HEK293 (cell line): ENCODE results near the gene PRRC2B.
A peak's percentile ranks its signal among the peaks of the same experiment; 100 is the strongest.

Source experiments
- CTCF ChIA-PET: fragments of 350-600 bp; formaldehyde crosslinking; extraction: SDS; loops from one replicate; lab custom pipeline; 2021; ENCODE audit warnings: antibody characterized with exemption; lab: Yijun Ruan, JAX
- POLR2A ChIA-PET: fragments of 300-600 bp; formaldehyde crosslinking; extraction: SDS; loops from one replicate; lab custom pipeline; 2020; ENCODE audit warnings: antibody characterized with exemption, inconsistent platforms; lab: Yijun Ruan, JAX
- H3K27ac ChIP-seq: fragments of 200-500 bp; sonication (Bioruptor generic); 2 replicates; pipeline ENCODE4 v1.5.1; 2014; ENCODE audit warnings: low read depth, low read length, control low read depth, inconsistent platforms; ENCODE audit errors: extremely low read depth
- H3K36me3 ChIP-seq, 2 experiments: fragments of 200-500 bp in 1 of 2; sonication (Bioruptor generic) in 1 of 2; 1 replicate in 1 of 2; 2 replicates in 1 of 2; pipeline ENCODE4 v1.5.1; 2014 to 2017; ENCODE audit warnings: inconsistent platforms in 2 of 2, low read length in 2 of 2; ENCODE audit not compliant: control insufficient read depth in 2 of 2, insufficient read depth in 1 of 2
- H3K4me1 ChIP-seq: fragments of 200-500 bp; sonication (Bioruptor generic); 2 replicates; pipeline ENCODE4 v1.5.1; 2014; ENCODE audit warnings: mild to moderate bottlenecking, low read length, inconsistent platforms; ENCODE audit not compliant: control insufficient read depth, insufficient read depth
- H3K4me3 ChIP-seq: 2 replicates; pipeline ENCODE4 v1.5.1; 2011; ENCODE audit warnings: low read depth, mild to moderate bottlenecking, control low read depth, low read length, moderate library complexity
- H3K9me3 ChIP-seq: fragments of 200-500 bp; sonication (Bioruptor generic); 2 replicates; pipeline ENCODE4 v1.5.1; 2014; ENCODE audit warnings: low read depth, low read length, inconsistent platforms; ENCODE audit not compliant: control insufficient read depth, insufficient read depth
- EGR2 ChIP-seq: fragments of 450-650 bp; formaldehyde crosslinking; IDR thresholded peaks from 2 replicates; pipeline ENCODE4 v1.5.1; 2016; ENCODE audit warnings: low read depth, missing biosample characterization, missing genetic modification characterization
- GFI1B ChIP-seq: fragments of 450-650 bp; formaldehyde crosslinking; IDR thresholded peaks from 2 replicates; pipeline ENCODE4 v1.5.1; 2016; ENCODE audit warnings: missing biosample characterization, missing genetic modification characterization
- GLI2 ChIP-seq: fragments of 450-650 bp; formaldehyde crosslinking; IDR thresholded peaks from 2 replicates; pipeline ENCODE4; 2017; ENCODE audit warnings: missing biosample characterization, missing genetic modification characterization, low read depth, borderline replicate concordance
- GLIS1 ChIP-seq: fragments of 450-650 bp; formaldehyde crosslinking; IDR thresholded peaks from 2 replicates; pipeline ENCODE4 v1.5.1; 2016; ENCODE audit warnings: missing biosample characterization, missing genetic modification characterization
- KLF9 ChIP-seq: fragments of 450-650 bp; formaldehyde crosslinking; IDR thresholded peaks from 2 replicates; pipeline ENCODE4 v1.5.1; 2016; ENCODE audit warnings: missing biosample characterization, missing genetic modification characterization, low read depth
- OVOL3 ChIP-seq: fragments of 450-650 bp; formaldehyde crosslinking; IDR thresholded peaks from 2 replicates; pipeline ENCODE4 v1.5.1; 2016; ENCODE audit warnings: missing biosample characterization, missing genetic modification characterization
- PRDM1 ChIP-seq: fragments of 450-650 bp; formaldehyde crosslinking; IDR thresholded peaks from 2 replicates; pipeline ENCODE4; 2016; ENCODE audit warnings: missing biosample characterization, missing genetic modification characterization
- ZBTB8A ChIP-seq: fragments of 450-650 bp; formaldehyde crosslinking; IDR thresholded peaks from 2 replicates; pipeline ENCODE4 v1.5.1; 2016; ENCODE audit warnings: missing biosample characterization, missing genetic modification characterization
- ZFHX2 ChIP-seq: fragments of 450-650 bp; formaldehyde crosslinking; conservative IDR thresholded peaks from 2 replicates; pipeline ENCODE4 v1.5.1; 2016; ENCODE audit warnings: missing biosample characterization, missing genetic modification characterization
- ZNF341 ChIP-seq: fragments of 450-650 bp; formaldehyde crosslinking; IDR thresholded peaks from 2 replicates; pipeline ENCODE4; 2016; ENCODE audit warnings: low read depth, missing biosample characterization, missing genetic modification characterization
- ZNF433 ChIP-seq: fragments of 450-650 bp; formaldehyde crosslinking; IDR thresholded peaks from 2 replicates; pipeline ENCODE4 v1.5.1; 2016; ENCODE audit warnings: missing biosample characterization, missing genetic modification characterization, low read depth
- ZNF501 ChIP-seq: fragments of 450-650 bp; formaldehyde crosslinking; IDR thresholded peaks from 2 replicates; pipeline ENCODE4 v1.5.1; 2016; ENCODE audit warnings: missing biosample characterization, missing genetic modification characterization
- ZNF514 ChIP-seq: fragments of 450-650 bp; formaldehyde crosslinking; IDR thresholded peaks from 2 replicates; pipeline ENCODE4 v1.5.1; 2016; ENCODE audit warnings: missing biosample characterization, missing genetic modification characterization
- ZNF624 ChIP-seq: fragments of 450-650 bp; formaldehyde crosslinking; IDR thresholded peaks from 2 replicates; pipeline ENCODE4 v1.5.1; 2017; ENCODE audit warnings: missing biosample characterization, missing genetic modification characterization
- ZNF626 ChIP-seq: fragments of 450-650 bp; sonication (Bioruptor Pico); formaldehyde crosslinking; IDR thresholded peaks from 2 replicates; pipeline ENCODE4 v1.5.1; 2018; ENCODE audit warnings: missing biosample characterization, missing genetic modification characterization, inconsistent platforms
- ZNF664 ChIP-seq: fragments of 450-650 bp; formaldehyde crosslinking; IDR thresholded peaks from 2 replicates; pipeline ENCODE4 v1.5.1; 2016; ENCODE audit warnings: missing biosample characterization, missing genetic modification characterization
- ZNF707 ChIP-seq: fragments of 450-650 bp; formaldehyde crosslinking; IDR thresholded peaks from 2 replicates; pipeline ENCODE4 v1.5.1; 2016; ENCODE audit warnings: missing biosample characterization, missing genetic modification characterization
- ZSCAN16 ChIP-seq: fragments of 450-650 bp; formaldehyde crosslinking; IDR thresholded peaks from 2 replicates; pipeline ENCODE4 v1.5.1; 2016; ENCODE audit warnings: missing biosample characterization, missing genetic modification characterization
- TF ChIP-seq, protein P1 (sequence below): fragments of 450-650 bp; formaldehyde crosslinking; IDR thresholded peaks from 2 replicates; pipeline ENCODE4 v1.5.1; 2016; ENCODE audit warnings: missing biosample characterization, missing genetic modification characterization
- TF ChIP-seq, protein P2 (sequence below): fragments of 450-650 bp; formaldehyde crosslinking; IDR thresholded peaks from 2 replicates; pipeline ENCODE4 v1.5.1; 2016; ENCODE audit warnings: missing biosample characterization, missing genetic modification characterization
- TF ChIP-seq, protein P3 (sequence below): fragments of 450-650 bp; formaldehyde crosslinking; IDR thresholded peaks from 2 replicates; pipeline ENCODE4 v1.5.1; 2016; ENCODE audit warnings: missing biosample characterization, missing genetic modification characterization
- TF ChIP-seq, protein P4 (sequence below): fragments of 450-650 bp; formaldehyde crosslinking; IDR thresholded peaks from 2 replicates; pipeline ENCODE4 v1.5.1; 2016; ENCODE audit warnings: missing biosample characterization, missing genetic modification characterization
- TF ChIP-seq, protein P5 (sequence below): fragments of 450-650 bp; formaldehyde crosslinking; IDR thresholded peaks from 2 replicates; pipeline ENCODE4 v1.5.1; 2017; ENCODE audit warnings: missing biosample characterization, missing genetic modification characterization

PRRC2B gene

DNA sequence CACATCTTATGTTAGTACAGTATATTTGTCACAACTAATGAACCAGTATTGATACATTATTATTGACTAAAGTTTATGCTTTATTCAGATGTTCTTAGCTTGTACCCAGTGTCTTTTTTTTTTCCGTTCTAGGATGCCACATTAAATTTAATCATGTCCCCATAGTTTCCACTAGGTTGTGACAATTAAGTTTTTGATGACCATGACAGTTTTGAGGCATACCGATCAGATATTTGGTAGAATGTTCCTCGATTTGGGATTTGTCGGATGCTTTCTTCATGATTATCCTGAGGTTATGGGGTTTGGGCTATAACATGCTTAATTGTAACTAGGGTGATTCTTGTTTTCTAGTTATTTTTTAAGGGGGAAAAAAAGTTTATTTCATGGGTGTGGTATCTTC lies 22.6 kb downstream of the PRRC2B start:
- TF ChIP-seq, protein P1, sequence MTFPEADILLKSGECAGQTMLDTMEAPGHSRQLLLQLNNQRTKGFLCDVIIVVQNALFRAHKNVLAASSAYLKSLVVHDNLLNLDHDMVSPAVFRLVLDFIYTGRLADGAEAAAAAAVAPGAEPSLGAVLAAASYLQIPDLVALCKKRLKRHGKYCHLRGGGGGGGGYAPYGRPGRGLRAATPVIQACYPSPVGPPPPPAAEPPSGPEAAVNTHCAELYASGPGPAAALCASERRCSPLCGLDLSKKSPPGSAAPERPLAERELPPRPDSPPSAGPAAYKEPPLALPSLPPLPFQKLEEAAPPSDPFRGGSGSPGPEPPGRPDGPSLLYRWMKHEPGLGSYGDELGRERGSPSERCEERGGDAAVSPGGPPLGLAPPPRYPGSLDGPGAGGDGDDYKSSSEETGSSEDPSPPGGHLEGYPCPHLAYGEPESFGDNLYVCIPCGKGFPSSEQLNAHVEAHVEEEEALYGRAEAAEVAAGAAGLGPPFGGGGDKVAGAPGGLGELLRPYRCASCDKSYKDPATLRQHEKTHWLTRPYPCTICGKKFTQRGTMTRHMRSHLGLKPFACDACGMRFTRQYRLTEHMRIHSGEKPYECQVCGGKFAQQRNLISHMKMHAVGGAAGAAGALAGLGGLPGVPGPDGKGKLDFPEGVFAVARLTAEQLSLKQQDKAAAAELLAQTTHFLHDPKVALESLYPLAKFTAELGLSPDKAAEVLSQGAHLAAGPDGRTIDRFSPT (tag by site-specific recombination): no peak
- peaks cover 32% of the 10 kb centered on the region for H3K4me1 ChIP-seq
- no peak overlapping the region for H3K27ac ChIP-seq
- H3K9me3 ChIP-seq: no peaks in the 10 kb centered on the region
- POLR2A ChIA-PET: interaction anchor here (0.7 to 1.1 kb wide), 2 partner anchors 11 to 43 kb away, joined by 3 to 11 read pairs; no protein-coding TSS in a partner anchor
- no peak overlapping the region for H3K4me3 ChIP-seq
- peaks cover 5 to 42% of the 10 kb centered on the region in 2 experiments; a peak in 2 of 3 replicates for H3K36me3 ChIP-seq
- CTCF ChIA-PET: interaction anchor here (0.6 to 3.0 kb wide), 4 partner anchors 11 to 67 kb away, joined by 3 to 10 read pairs (median 4); no protein-coding TSS in a partner anchor

DNA sequence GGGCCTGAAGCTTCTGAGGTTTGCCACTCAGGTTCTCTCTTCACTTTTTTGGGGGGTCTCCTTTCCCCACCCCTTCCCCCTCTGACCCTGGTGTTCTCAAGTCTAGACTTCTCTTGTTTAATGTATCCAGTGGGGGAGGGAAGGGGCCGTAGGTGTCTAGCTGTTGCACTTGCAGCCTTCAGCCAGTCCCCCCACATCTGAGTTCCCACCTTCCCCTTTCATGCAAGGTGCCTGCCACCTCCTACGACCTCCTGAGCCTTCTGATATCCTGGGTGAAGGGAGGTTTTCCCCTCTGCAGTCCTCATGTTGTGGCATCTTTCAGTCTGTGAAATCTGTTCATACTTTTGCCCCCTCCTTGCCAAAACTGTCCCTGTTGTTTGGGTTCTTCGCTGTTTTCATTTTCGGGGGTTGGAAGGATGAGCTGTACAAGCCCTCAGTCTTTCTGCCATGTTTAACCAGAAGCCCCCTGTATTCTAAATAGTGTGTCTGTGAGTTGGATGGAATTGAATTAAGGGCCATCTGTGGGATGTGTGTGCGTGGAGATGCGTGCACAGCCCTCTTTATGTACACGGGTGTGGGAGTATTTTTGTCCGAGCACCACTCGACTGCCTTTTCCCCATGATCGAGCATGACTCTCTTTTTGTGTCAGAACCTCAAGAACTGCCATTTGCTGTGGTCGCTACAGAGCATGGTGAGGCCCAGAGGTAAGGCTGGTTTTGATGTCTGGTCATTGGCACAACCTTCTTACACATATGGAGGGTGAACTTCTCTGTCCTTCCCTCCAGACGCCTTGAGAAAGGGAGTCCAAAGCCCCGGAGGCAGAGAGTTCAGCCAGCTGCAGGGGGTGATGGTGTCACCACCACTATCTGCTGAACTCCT lies 23.6 kb downstream of the PRRC2B start:
- H3K4me3 ChIP-seq: no peak overlapping the region
- ChIA-PET POLR2A (interaction anchor here (0.9 to 1.9 kb wide), 5 partner anchors 11 to 44 kb away, joined by 3 to 8 read pairs (median 3); no protein-coding TSS in a partner anchor), CTCF (interaction anchor here (0.8 to 3.0 kb wide), 6 partner anchors 10 to 68 kb away, joined by 4 to 10 read pairs (median 5); no protein-coding TSS in a partner anchor)
- H3K4me1 ChIP-seq: peaks cover 29% of the 10 kb centered on the region
- H3K9me3 ChIP-seq: no peaks in the 10 kb centered on the region
- H3K27ac ChIP-seq: peak overlapping the region; percentile 43
- peaks cover 5 to 37% of the 10 kb centered on the region in 2 experiments; a peak in 2 of 3 replicates for H3K36me3 ChIP-seq
- TF ChIP-seq ZNF664 (tag by site-specific recombination): no peak
- TF ChIP-seq ZNF626 (tag by site-specific recombination): no peak
- TF ChIP-seq ZNF433 (tag by site-specific recombination): no peak
- TF ChIP-seq ZNF707 (tag by site-specific recombination): no peak
- TF ChIP-seq, protein P2, sequence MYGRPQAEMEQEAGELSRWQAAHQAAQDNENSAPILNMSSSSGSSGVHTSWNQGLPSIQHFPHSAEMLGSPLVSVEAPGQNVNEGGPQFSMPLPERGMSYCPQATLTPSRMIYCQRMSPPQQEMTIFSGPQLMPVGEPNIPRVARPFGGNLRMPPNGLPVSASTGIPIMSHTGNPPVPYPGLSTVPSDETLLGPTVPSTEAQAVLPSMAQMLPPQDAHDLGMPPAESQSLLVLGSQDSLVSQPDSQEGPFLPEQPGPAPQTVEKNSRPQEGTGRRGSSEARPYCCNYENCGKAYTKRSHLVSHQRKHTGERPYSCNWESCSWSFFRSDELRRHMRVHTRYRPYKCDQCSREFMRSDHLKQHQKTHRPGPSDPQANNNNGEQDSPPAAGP (tag by site-specific recombination): no peak
- no peak for TF ChIP-seq ZNF624 (tag by site-specific recombination)
- peak; percentile 58 for TF ChIP-seq ZFHX2 (tag by site-specific recombination)
- TF ChIP-seq, protein P3, sequence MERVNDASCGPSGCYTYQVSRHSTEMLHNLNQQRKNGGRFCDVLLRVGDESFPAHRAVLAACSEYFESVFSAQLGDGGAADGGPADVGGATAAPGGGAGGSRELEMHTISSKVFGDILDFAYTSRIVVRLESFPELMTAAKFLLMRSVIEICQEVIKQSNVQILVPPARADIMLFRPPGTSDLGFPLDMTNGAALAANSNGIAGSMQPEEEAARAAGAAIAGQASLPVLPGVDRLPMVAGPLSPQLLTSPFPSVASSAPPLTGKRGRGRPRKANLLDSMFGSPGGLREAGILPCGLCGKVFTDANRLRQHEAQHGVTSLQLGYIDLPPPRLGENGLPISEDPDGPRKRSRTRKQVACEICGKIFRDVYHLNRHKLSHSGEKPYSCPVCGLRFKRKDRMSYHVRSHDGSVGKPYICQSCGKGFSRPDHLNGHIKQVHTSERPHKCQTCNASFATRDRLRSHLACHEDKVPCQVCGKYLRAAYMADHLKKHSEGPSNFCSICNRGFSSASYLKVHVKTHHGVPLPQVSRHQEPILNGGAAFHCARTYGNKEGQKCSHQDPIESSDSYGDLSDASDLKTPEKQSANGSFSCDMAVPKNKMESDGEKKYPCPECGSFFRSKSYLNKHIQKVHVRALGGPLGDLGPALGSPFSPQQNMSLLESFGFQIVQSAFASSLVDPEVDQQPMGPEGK (tag by site-specific recombination): no peak
- TF ChIP-seq GLIS1 (tag by site-specific recombination): 0 out of 2 replicates have a peak, but pooled peaks have one; percentile 10
- TF ChIP-seq ZNF514 (tag by site-specific recombination): no peak
- no peak for TF ChIP-seq KLF9 (tag by site-specific recombination)
- TF ChIP-seq, protein P4, sequence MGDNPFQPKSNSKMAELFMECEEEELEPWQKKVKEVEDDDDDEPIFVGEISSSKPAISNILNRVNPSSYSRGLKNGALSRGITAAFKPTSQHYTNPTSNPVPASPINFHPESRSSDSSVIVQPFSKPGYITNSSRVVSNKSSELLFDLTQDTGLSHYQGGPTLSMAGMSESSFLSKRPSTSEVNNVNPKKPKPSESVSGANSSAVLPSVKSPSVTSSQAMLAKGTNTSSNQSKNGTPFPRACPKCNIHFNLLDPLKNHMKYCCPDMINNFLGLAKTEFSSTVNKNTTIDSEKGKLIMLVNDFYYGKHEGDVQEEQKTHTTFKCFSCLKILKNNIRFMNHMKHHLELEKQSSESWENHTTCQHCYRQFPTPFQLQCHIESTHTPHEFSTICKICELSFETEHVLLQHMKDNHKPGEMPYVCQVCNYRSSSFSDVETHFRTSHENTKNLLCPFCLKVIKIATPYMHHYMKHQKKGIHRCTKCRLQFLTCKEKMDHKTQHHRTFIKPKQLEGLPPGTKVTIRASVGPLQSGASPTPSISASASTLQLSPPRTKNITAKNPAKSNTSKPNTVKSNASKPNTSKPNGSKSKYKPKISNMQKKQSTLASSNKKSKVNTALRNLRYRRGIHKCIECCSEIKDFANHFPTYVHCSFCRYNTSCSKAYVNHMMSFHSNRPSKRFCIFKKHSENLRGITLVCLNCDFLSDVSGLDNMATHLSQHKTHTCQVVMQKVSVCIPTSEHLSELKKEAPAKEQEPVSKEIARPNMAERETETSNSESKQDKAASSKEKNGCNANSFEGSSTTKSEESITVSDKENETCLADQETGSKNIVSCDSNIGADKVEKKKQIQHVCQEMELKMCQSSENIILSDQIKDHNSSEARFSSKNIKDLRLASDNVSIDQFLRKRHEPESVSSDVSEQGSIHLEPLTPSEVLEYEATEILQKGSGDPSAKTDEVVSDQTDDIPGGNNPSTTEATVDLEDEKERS (tag by site-specific recombination): no peak
- no peak for TF ChIP-seq ZBTB8A (tag by site-specific recombination)
- TF ChIP-seq ZNF341 (tag by site-specific recombination): 0 out of 2 replicates have a peak, but pooled peaks have one; percentile 24
- no peak for TF ChIP-seq OVOL3 (tag by site-specific recombination)
- no peak for TF ChIP-seq ZSCAN16 (tag by site-specific recombination)
- no peak for TF ChIP-seq ZNF501 (tag by site-specific recombination)
- no peak for TF ChIP-seq PRDM1 (tag by site-specific recombination)
- TF ChIP-seq GLI2 (tag by site-specific recombination): no peak
- TF ChIP-seq EGR2 (tag by site-specific recombination): peak; percentile 76; the same call in 1 of the 2 replicates
- TF ChIP-seq, protein P5, sequence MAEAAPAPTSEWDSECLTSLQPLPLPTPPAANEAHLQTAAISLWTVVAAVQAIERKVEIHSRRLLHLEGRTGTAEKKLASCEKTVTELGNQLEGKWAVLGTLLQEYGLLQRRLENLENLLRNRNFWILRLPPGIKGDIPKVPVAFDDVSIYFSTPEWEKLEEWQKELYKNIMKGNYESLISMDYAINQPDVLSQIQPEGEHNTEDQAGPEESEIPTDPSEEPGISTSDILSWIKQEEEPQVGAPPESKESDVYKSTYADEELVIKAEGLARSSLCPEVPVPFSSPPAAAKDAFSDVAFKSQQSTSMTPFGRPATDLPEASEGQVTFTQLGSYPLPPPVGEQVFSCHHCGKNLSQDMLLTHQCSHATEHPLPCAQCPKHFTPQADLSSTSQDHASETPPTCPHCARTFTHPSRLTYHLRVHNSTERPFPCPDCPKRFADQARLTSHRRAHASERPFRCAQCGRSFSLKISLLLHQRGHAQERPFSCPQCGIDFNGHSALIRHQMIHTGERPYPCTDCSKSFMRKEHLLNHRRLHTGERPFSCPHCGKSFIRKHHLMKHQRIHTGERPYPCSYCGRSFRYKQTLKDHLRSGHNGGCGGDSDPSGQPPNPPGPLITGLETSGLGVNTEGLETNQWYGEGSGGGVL (tag by site-specific recombination): peak; percentile 82
- no peak for TF ChIP-seq GFI1B
